Astrocyte of the hippocampus (primary cell): ENCODE results near the gene CEP164.

ENCODE experiments used
- DNase-seq: peaks from one replicate; pipeline ENCODE4 v3.0.0; 2011; ENCODE audit warnings: low read depth, low spot score

The CEP164 gene

GRCh38 chr11:117327567-117328374, at the start of gene CEP164:
TSS of gene CEP164 (plus strand) at chr11:117327854. CDS start at chr11:117338587, 10,733 bp downstream.
- DNase-seq: peak; percentile 98

GRCh38 chr11:117278347-117278746, 49.3 kb upstream of the CEP164 start:
- DNase-seq: no peak

- no peak for DNase-seq
Measured at GRCh38 chr11:117279711-117280376, 47.8 kb upstream of the CEP164 start.

GRCh38 chr11:117281159-117281558, 46.5 kb upstream of the CEP164 start:
- peak; percentile 93 for DNase-seq

- no peak for DNase-seq
Measured at GRCh38 chr11:117281869-117282268, 45.8 kb upstream of the CEP164 start.

GRCh38 chr11:117282956-117283355, 44.7 kb upstream of the CEP164 start:
- DNase-seq: no peak

- DNase-seq: no peak
Measured at GRCh38 chr11:117284053-117284452, 43.6 kb upstream of the CEP164 start.

- no peak for DNase-seq
Measured at GRCh38 chr11:117286588-117286987, 41.1 kb upstream of the CEP164 start.

- no peak for DNase-seq
Measured at GRCh38 chr11:117287668-117288067, 40.0 kb upstream of the CEP164 start.

- DNase-seq: no peak
Measured at GRCh38 chr11:117289795-117290194, 37.9 kb upstream of the CEP164 start.

- no peak for DNase-seq
Measured at GRCh38 chr11:117290809-117291396, 36.8 kb upstream of the CEP164 start, which contains the start of gene BACE1-AS. TSS of gene BACE1-AS (plus strand) at chr11:117291346.

- DNase-seq: no peak
Measured at GRCh38 chr11:117292616-117293015, 35.0 kb upstream of the CEP164 start.

- DNase-seq: no peak
Measured at GRCh38 chr11:117295438-117296137, 32.1 kb upstream of the CEP164 start.

GRCh38 chr11:117296881-117297280, 30.8 kb upstream of the CEP164 start:
- no peak for DNase-seq

GRCh38 chr11:117298195-117298594, 29.5 kb upstream of the CEP164 start:
- no peak for DNase-seq

- no peak for DNase-seq
Measured at GRCh38 chr11:117299351-117300282, 28.0 kb upstream of the CEP164 start.

GRCh38 chr11:117300283-117300663, 27.4 kb upstream of the CEP164 start:
- peak; percentile 76 for DNase-seq

- no peak for DNase-seq
Measured at GRCh38 chr11:117300773-117301172, 26.9 kb upstream of the CEP164 start.

- no peak for DNase-seq
Measured at GRCh38 chr11:117302228-117302627, 25.4 kb upstream of the CEP164 start.

GRCh38 chr11:117303101-117303500, 24.6 kb upstream of the CEP164 start:
- no peak for DNase-seq
